Stimulated activated memory B cell treated with anti-CD40 and anti-IgM and Interleukin-4, amounts not matched to agents 10 μg/mL and 1 μg/mL and 100 μg/mL, for 72 hours (primary cell): ENCODE data around the gene TRPM1.

Source experiments
- ATAC-seq: fragments of 150-1000 bp; cut with Tn5 transposase; 2 replicates; pipeline ENCODE4 v1.10.0; 2021
- H3K27ac Mint-ChIP-seq: one replicate; pipeline ENCODE4 v1.8.0; 2022; ENCODE audit warnings: mild to moderate bottlenecking, mixed read lengths
- H3K27me3 Mint-ChIP-seq: one replicate; pipeline ENCODE4 v1.8.0; 2022; ENCODE audit warnings: mixed read lengths
- H3K36me3 Mint-ChIP-seq: one replicate; pipeline ENCODE4 v1.8.0; 2022; ENCODE audit warnings: mixed read lengths
- H3K4me1 Mint-ChIP-seq: one replicate; pipeline ENCODE4 v1.8.0; 2022; ENCODE audit warnings: mixed read lengths
- H3K4me3 Mint-ChIP-seq: one replicate; pipeline ENCODE4 v1.8.0; 2022; ENCODE audit warnings: mild to moderate bottlenecking, moderate library complexity, mixed read lengths
- H3K9me3 Mint-ChIP-seq: one replicate; pipeline ENCODE4 v1.8.0; 2022; ENCODE audit warnings: mixed read lengths

The TRPM1 gene

DNA sequence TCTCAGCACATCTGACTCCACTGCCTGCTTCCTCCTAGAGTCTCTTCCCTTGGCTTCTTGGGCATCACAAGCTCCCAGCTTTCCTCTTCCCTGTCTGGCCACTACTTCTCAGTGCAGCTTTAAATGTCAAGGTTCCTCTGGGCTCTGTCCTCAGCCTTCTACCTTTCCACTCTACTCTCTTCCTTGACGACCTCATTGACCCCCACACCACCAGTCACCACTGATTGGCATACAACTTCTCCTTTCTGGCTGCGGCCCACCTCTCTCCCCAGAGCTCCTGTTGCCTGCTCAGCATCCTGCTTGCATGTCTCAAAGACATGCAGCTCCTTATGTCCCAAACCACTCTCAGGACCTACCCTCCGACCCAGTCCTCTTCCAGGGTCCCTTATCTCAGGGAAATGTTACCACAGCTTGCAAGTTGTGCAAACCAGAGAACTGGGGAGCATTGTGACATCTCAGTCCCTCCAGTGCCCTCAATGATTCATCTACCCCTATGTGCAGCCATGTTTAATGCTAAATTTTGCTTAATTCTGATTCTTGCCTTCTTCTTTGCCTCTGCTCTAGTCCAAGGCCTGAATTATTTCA, 49.9 kb downstream of the TRPM1 start:
- peak overlapping the region; percentile 33 for H3K27ac Mint-ChIP-seq
- H3K4me3 Mint-ChIP-seq = no peak overlapping the region
- H3K27me3 Mint-ChIP-seq = no peaks in the 10 kb centered on the region
- peaks cover under 1% of the 10 kb centered on the region for H3K36me3 Mint-ChIP-seq
- ATAC-seq = no peak
- peaks cover 35% of the 10 kb centered on the region for H3K4me1 Mint-ChIP-seq
- H3K9me3 Mint-ChIP-seq = peaks cover 6% of the 10 kb centered on the region

GRCh38 chr15:31050953-31051352, 50.6 kb downstream of the TRPM1 start:
- Mint-ChIP-seq H3K36me3 (no peaks in the 10 kb centered on the region), H3K9me3 (peaks cover 4% of the 10 kb centered on the region), H3K27ac (peak overlapping the region; percentile 33), H3K4me1 (peaks cover 38% of the 10 kb centered on the region), H3K4me3 (no peak overlapping the region), H3K27me3 (no peaks in the 10 kb centered on the region)
- ATAC-seq = no peak

GRCh38 chr15:31049682-31050615, 51.6 kb downstream of the TRPM1 start:
- Mint-ChIP-seq H3K27me3 (no peaks in the 10 kb centered on the region), H3K9me3 (no peaks in the 10 kb centered on the region), H3K36me3 (no peaks in the 10 kb centered on the region), H3K4me3 (no peak overlapping the region), H3K27ac (peak overlapping the region; percentile 70), H3K4me1 (peaks cover 38% of the 10 kb centered on the region)
- peak; percentile 54 for ATAC-seq

DNA sequence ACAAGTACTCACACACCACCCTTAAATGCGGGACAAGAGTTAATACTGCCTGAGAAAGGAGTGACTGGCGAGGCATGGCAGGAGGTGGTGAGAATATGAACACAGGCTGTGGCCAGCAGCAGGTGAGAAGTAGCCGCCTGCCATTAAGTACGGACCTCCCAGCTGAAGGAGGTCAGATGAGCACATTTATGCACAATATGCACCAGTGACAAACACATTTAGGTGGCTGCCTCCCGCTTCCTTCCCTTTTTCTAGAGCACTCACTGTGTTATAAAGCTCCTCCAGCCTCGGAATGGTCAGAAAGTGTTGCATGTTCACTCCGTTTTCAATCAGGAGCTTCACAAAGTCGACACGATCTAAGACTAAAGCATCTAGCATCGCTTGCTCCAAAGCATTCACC, 52.4 kb downstream of the TRPM1 start:
- Mint-ChIP-seq H3K27me3 (no peaks in the 10 kb centered on the region), H3K27ac (peak overlapping the region; percentile 70), H3K9me3 (no peaks in the 10 kb centered on the region), H3K4me3 (no peak overlapping the region), H3K36me3 (no peaks in the 10 kb centered on the region), H3K4me1 (peaks cover 43% of the 10 kb centered on the region)
- ATAC-seq = peak; percentile 59

DNA sequence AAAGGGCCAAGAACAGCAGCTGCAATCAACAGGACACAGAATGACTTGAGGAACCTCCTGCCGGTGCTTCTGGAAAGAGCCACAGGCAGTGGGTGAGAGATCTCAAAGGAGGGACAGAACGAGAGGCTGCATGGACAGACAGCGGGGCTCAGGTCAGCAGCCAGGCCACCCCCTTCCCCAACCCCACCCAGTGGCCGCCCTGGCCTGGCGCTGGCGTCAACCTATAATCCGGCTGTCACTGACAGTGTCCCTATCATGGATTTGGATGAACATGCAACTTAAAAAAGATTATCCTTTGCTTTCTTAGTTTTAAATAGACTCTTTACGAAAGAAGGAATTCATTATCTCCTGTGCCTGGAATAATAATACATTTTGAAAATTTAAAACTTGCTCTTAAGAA, 54.1 kb downstream of the TRPM1 start:
- Mint-ChIP-seq H3K27me3 (no peaks in the 10 kb centered on the region), H3K27ac (no peak overlapping the region), H3K4me1 (peaks cover 46% of the 10 kb centered on the region), H3K36me3 (no peaks in the 10 kb centered on the region), H3K4me3 (no peak overlapping the region), H3K9me3 (no peaks in the 10 kb centered on the region)
- no peak for ATAC-seq

DNA sequence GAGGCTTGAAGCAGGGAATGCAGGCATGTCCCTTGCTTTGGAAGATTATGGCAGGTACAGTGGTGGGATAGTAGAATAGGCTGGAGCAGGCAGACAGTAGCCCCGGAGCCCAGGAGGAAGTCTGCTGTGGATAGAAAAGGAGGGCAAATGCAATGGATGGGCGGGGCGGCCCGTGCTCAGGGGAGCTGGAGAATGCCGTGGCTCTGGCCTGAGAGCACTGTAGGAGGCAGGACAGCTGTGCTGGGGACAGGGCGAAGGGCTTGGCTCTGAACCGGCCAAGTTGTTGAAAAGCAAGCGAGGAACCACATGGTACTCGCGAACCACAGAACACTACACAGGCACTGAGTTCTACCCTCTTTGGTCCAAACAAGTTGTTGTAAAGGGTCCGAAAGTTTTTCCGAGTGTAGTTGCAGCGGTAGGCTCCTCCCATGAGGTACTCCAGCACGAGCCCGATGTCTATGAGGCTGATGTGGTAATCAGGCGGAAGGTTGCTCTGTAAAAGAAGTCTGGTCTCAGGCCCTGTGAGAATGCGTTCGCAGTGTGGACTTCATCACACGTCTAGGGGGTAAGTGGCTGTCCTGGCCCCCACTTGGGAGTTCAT, 54.7 kb downstream of the TRPM1 start:
- no peak for ATAC-seq
- Mint-ChIP-seq H3K36me3 (no peaks in the 10 kb centered on the region), H3K9me3 (no peaks in the 10 kb centered on the region), H3K4me3 (no peak overlapping the region), H3K27ac (no peak overlapping the region), H3K27me3 (no peaks in the 10 kb centered on the region), H3K4me1 (peaks cover 49% of the 10 kb centered on the region)

GRCh38 chr15:31045606-31046005, 55.9 kb downstream of the TRPM1 start:
- Mint-ChIP-seq H3K27ac (no peak overlapping the region), H3K9me3 (no peaks in the 10 kb centered on the region), H3K4me1 (peaks cover 40% of the 10 kb centered on the region), H3K36me3 (no peaks in the 10 kb centered on the region), H3K27me3 (no peaks in the 10 kb centered on the region), H3K4me3 (no peak overlapping the region)
- ATAC-seq = no peak

DNA sequence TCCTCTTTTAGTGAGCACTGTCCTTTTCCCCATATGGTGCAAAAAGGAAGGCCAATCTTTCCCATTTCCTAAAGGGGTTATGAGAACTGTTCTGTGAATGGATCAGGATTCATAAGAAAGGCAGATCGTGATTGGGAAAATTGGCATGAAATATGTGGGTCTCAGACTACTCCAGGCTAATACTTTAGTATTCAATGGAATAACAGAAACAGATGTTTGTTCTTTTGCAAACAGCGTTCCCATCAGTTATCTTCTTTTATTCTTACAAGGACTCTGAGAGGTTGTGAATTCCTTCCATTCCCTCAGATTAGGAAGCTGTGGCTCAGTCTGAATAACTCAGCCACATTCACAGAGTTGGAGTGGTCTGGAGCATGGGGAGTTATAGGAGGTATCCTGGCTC, 58.8 kb downstream of the TRPM1 start:
- no peak overlapping the region for H3K4me3 Mint-ChIP-seq
- no peaks in the 10 kb centered on the region for H3K9me3 Mint-ChIP-seq
- no peaks in the 10 kb centered on the region for H3K27me3 Mint-ChIP-seq
- H3K4me1 Mint-ChIP-seq = peaks cover 21% of the 10 kb centered on the region
- no peaks in the 10 kb centered on the region for H3K36me3 Mint-ChIP-seq
- no peak for ATAC-seq
- no peak overlapping the region for H3K27ac Mint-ChIP-seq

DNA sequence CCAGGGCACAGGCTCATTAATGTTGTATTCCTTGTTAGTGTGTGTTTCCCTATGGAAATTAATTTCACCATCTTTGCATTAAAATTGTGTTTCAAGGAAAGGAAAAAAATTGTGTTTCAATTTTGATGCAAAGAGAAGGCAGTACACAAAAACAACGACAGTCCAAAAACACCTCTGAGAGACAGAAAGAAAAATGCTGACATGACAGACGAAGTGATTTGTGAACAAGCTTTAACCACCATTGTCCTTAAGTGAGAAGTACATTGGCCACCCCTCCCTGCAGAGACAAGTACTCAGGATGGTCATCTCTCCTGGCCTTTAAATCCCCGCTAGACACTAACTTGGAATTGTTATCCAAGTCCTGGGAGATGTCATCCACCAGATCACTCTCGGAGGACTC, 59.9 kb downstream of the TRPM1 start:
- H3K4me1 Mint-ChIP-seq = peaks cover 25% of the 10 kb centered on the region
- H3K27me3 Mint-ChIP-seq = no peaks in the 10 kb centered on the region
- H3K4me3 Mint-ChIP-seq = no peak overlapping the region
- no peak for ATAC-seq
- no peaks in the 10 kb centered on the region for H3K36me3 Mint-ChIP-seq
- no peaks in the 10 kb centered on the region for H3K9me3 Mint-ChIP-seq
- no peak overlapping the region for H3K27ac Mint-ChIP-seq

GRCh38 chr15:31040611-31041010, 60.9 kb downstream of the TRPM1 start:
- no peak overlapping the region for H3K27ac Mint-ChIP-seq
- H3K27me3 Mint-ChIP-seq = no peaks in the 10 kb centered on the region
- H3K4me1 Mint-ChIP-seq = peaks cover 22% of the 10 kb centered on the region
- no peaks in the 10 kb centered on the region for H3K9me3 Mint-ChIP-seq
- no peaks in the 10 kb centered on the region for H3K36me3 Mint-ChIP-seq
- no peak overlapping the region for H3K4me3 Mint-ChIP-seq
- ATAC-seq = no peak

GRCh38 chr15:31039961-31040360, 61.6 kb downstream of the TRPM1 start:
- no peak for ATAC-seq
- H3K9me3 Mint-ChIP-seq = no peaks in the 10 kb centered on the region
- no peak overlapping the region for H3K4me3 Mint-ChIP-seq
- peaks cover 22% of the 10 kb centered on the region for H3K4me1 Mint-ChIP-seq
- H3K36me3 Mint-ChIP-seq = no peaks in the 10 kb centered on the region
- H3K27me3 Mint-ChIP-seq = no peaks in the 10 kb centered on the region
- no peak overlapping the region for H3K27ac Mint-ChIP-seq

- H3K9me3 Mint-ChIP-seq = no peaks in the 10 kb centered on the region
- no peak for ATAC-seq
Observed at GRCh38 chr15:31037731-31038477, 63.6 kb downstream of the TRPM1 start.

DNA sequence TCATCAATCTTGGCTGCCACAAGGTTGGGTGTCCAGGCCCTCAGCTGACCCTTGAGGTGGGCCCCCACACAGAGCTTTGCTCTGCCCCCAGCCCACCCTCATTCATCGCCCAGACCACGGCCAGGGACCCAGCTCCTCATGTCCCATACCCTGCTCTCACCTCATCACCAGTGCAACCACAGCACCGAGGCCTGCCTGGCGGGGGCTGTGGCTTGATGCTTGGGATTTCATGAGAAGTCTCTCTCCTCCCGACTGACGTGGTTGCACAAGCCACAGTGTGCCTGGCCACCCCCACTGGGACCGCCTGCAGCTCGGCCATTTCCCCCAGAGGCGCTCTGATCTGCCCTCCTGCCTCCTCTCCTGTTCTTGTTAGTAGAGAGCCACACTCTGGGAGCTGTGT, 64.7 kb downstream of the TRPM1 start:
- no peaks in the 10 kb centered on the region for H3K36me3 Mint-ChIP-seq
- no peak for ATAC-seq
- no peaks in the 10 kb centered on the region for H3K27me3 Mint-ChIP-seq
- H3K27ac Mint-ChIP-seq = no peak overlapping the region
- H3K4me3 Mint-ChIP-seq = no peak overlapping the region
- peaks cover 32% of the 10 kb centered on the region for H3K4me1 Mint-ChIP-seq
- no peaks in the 10 kb centered on the region for H3K9me3 Mint-ChIP-seq

More at GRCh38 chr15:31037731-31038477, 63.6 kb downstream of the TRPM1 start:
- Mint-ChIP-seq H3K4me3 (no peak overlapping the region), H3K27ac (no peak overlapping the region), H3K27me3 (no peaks in the 10 kb centered on the region), H3K4me1 (peaks cover 33% of the 10 kb centered on the region), H3K36me3 (no peaks in the 10 kb centered on the region)

DNA sequence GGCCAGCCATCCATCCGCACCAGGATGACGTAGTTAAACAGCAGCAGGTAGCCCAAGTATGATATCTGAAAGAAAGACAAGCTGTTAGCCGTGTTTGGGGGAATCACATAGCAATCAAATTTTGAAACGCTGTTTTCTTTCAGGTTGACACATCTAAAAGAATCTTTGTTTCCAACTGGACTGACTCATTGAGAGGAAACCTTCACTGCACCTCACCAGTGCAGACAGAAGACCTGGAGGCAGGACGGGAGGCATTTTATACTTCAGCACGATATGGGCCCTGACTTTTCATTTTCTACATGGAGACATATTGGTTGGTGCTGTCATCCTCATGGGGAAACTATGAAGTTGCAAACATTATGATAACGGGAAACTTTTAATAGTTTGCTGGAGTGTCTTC, 65.9 kb downstream of the TRPM1 start:
- Mint-ChIP-seq H3K27me3 (no peaks in the 10 kb centered on the region), H3K27ac (no peak overlapping the region), H3K4me1 (peaks cover 39% of the 10 kb centered on the region), H3K4me3 (no peak overlapping the region), H3K9me3 (no peaks in the 10 kb centered on the region), H3K36me3 (no peaks in the 10 kb centered on the region)
- ATAC-seq = no peak

- no peaks in the 10 kb centered on the region for H3K36me3 Mint-ChIP-seq
- ATAC-seq = no peak
- no peaks in the 10 kb centered on the region for H3K27me3 Mint-ChIP-seq
- no peaks in the 10 kb centered on the region for H3K9me3 Mint-ChIP-seq
- no peak overlapping the region for H3K4me3 Mint-ChIP-seq
- peak overlapping the region; percentile 22 for H3K27ac Mint-ChIP-seq
- peaks cover 39% of the 10 kb centered on the region for H3K4me1 Mint-ChIP-seq
Observed at GRCh38 chr15:31034152-31034551, 67.4 kb downstream of the TRPM1 start.
